Measurements from ENCODE around the gene SHROOM4.

Gene SHROOM4

DNA sequence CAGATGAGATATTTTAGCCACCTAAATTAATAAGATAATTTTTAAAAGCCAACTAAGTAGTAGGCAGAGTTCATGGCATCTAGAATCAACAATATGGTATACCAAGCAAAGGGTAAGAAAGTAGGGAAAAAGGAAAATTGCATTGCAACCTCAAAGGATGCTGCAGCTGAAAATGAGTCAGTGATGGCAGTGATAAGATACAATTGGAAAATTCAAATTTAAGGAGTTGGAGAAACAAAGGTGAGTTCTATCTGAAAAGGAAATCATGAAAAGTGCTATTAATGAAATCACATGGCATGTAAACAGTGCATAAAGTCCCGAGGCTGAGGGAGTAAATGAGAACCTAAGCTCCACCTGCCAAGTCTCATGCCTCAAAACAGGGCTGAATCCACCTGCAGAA, 33.9 kb downstream of the SHROOM4 start:
- no peak for DNase-seq (ENCODE audit: low read depth)

GRCh38 chrX:50779694-50780093, 34.3 kb downstream of the SHROOM4 start:
- DNase-seq (ENCODE audit: low read depth) = no peak

- DNase-seq (ENCODE audit: low read depth) = no peak
Observed at GRCh38 chrX:50778272-50778671, 35.7 kb downstream of the SHROOM4 start.

GRCh38 chrX:50776248-50776647, 37.7 kb downstream of the SHROOM4 start:
- DNase-seq (ENCODE audit: low read depth) = no peak

DNA sequence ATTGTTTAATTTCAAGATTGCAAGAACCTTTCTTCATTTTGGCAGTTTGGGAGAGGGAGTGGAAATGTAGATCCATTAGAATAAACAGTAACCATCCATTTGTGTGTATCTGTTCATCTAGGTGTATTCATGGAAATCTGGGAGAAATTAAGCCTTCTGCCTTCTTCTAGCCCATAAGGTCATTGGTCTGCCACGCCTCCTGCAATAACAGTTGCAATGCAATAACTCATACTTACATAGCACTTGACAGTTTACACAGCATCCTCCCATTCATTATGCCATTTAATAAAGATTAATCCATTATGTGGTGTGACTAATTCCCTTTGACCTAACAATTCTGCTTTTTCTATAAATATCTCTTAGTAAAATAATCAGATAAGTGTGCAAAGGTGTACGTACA, 42.6 kb downstream of the SHROOM4 start:
- no peak for DNase-seq (ENCODE audit: low read depth)

DNA sequence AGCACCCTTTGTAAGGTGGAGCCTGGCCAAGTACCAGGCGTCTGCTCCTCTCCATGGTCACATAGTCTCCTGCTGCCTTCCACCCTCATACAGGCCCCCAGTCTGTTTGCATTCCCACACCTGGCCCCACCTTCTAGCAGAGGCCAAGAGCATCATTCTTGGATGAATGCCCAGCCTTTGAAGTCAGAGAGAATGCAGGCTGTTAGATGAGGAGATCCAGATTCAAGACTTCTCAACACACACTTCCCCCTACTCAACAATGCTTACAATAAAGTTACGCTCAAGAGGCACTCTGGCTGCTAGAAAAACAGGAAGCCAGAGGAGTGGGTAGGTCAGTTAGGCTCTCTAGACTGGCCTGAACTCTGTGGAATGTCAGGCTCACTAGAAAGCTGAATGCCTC, 43.3 kb downstream of the SHROOM4 start:
- DNase-seq (ENCODE audit: low read depth) = no peak

GRCh38 chrX:50769389-50770063, 44.5 kb downstream of the SHROOM4 start:
- no peak for DNase-seq (ENCODE audit: low read depth)

DNA sequence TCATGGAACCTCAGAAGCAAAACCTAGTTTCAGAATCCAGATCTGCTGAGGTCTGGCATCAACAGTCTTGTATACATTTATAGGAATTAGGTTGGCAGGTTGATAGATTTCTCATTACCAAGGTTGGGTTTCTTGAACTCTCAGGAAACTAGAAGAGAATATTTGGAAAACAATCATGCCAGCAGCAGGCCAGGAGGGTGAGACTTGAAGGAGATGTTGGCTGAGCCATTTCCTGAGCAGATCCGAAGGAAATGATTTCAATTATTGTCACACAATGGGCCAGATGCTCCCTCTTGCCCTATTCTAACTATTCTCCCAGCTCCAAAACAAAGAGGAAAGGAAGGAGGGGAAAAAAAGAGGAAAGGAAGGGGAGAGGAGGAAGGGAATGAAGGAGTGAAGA, 45.2 kb downstream of the SHROOM4 start:
- no peak for DNase-seq (ENCODE audit: low read depth)

DNA sequence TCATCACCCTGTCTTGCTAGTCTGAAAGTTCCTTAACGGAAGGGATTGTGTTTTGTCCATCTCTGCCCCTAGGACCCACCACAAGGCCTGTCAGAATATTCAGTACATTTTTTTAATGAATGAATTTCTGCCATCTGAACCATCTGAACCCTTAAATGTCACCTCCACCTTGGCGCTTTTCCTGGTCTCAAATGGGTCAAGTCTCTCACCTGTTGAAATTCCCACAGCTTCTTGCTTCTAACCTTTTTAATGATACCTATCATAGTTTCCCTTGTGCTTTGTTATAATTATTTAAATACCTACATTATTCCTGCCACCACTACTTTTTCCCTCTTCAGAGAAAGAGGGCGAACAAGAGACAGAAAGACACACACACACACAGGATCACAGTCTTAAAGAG, 48.0 kb downstream of the SHROOM4 start:
- DNase-seq (ENCODE audit: low read depth) = no peak

DNA sequence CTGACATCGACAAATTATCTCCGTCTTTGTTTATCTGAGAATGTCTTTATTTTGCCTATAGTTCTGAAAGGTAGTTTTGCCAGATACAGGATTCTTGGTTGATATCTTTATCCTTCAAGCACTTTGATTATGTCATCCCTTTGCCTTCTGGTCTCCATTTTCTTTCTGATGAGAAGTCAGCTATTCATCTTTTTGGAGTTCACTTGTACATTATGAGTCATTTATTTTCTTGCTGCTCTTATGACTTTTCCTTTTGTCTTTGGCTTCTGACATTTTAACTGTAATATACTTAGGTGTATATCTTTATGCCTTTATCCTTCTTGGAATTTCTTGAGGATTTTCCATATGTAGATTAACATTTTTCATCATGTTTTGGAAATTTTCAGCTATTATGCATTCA, 51.4 kb downstream of the SHROOM4 start:
- no peak for DNase-seq (ENCODE audit: low read depth)

DNA sequence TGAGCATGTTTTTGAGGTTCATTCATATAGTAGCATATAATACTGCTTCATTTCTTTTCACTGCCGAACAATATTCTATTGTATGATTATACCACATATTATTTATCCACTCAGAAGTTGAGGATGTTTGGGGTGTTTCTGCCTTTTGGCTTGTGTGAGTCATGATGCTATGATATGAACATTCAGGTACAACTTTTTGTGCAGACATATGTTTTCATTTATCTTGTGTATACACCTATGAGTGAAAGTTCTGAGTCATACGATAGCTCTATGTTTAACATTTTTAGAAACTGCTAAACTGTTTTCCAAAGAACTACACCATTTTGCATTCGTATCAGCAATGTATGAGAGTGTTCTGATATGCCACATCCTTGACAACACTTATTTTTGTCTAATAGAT, 57.7 kb downstream of the SHROOM4 start:
- DNase-seq (ENCODE audit: low read depth) = no peak

GRCh38 chrX:50751091-50751490, 62.9 kb downstream of the SHROOM4 start:
- DNase-seq (ENCODE audit: low read depth) = no peak

DNA sequence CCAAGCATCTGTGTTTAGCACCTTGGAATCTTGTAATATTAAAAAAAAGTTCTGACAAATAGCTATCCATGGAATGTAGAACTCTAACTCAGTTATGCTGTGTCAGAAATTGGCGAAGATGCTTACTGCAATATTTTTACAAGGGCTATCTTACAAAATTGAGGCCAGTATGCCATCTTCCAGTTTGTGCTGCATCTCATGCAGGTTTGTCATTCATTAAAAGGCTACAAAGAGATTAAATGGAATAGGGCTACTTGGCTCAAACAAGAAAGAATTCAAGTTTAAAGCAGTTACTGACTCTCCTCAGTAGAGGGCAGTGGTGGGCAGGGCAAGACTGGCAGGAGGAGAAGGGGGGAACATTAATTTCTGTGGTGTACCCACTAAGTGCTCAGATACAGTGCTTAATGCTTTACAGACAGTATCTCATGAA, 66.5 kb downstream of the SHROOM4 start:
- peak; percentile 0 for DNase-seq (ENCODE audit: low read depth)

- DNase-seq (ENCODE audit: low read depth) = no peak
Observed at GRCh38 chrX:50736656-50737055, 77.3 kb downstream of the SHROOM4 start.

DNA sequence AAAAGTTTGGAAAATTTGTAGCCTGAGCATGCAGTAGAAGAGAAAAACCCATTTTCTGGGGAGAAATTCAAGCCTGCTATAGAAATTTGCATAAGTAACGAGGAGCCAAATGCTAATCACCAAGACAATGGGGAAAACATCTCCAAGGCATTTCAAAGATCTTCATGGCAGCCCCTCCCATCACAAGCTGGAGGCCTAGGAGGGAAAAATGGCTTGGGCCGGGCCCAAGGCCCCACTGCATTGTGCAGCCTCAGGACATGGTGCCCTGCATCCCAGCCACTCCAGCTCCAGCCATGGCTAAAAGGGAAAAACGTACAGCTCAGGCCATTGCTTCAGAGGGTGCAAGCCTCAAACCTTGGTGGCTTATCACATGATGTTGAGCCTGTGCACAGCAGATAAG, 87.7 kb downstream of the SHROOM4 start:
- DNase-seq (ENCODE audit: low read depth) = no peak

- no peak for DNase-seq (ENCODE audit: low read depth)
Observed at GRCh38 chrX:50725310-50725709, 88.7 kb downstream of the SHROOM4 start.

DNA sequence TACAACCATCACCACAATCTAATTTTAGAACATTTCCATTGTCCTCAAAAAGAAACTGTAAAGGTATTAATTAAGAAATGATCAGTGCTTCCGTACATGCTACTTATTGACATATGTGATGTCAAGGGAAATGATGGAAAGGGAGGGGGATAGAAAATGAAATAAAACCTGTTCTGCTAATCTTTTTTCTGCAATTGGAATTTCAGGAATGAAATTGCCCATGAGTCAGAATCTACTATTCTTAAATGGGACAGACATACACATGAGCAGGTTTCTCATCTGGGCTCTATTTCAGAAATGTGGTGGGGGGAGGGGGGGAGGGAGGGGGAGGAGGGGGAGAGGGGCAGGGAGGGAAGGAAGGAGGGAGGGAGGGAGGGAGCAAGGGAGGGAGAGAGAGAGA, 91.0 kb downstream of the SHROOM4 start:
- no peak for DNase-seq (ENCODE audit: low read depth)

DNA sequence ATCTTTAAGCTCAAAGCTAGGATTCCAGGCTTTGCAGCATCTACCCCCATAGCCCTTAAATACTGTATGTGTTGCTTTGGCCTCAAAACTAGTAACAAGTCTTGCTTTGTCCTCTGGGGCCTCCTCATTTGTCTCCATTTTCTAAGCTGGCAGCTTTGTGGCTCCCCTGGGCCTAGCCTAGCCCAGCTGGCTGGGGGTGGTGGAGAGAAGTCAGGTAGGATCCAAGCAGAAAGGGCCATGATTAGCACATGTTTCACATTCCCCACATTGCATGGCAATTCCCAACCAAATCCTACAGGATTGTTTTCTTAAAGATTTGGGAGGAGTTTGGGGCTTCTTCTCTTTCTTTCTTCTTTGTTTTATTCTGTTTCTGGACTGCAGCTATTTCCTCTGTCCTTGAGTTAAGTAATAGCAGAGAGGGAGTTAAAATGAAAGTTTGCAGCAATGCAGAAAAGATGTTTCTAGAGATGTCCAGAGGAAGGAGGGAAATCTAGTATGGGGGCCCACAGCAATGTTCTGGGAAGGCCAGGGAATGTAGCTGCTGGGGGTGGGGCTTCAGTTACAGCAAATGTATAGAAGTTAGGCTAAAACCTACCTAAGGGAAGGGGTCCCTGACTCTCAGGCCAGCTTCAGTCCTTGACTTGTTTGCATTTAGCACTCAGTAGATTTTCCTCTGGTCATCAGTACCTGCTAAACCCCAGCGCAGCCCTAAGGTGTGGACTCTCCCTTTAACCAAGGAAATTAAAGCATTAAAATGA, 92.1 kb downstream of the SHROOM4 start:
- no peak for DNase-seq (ENCODE audit: low read depth)

DNA sequence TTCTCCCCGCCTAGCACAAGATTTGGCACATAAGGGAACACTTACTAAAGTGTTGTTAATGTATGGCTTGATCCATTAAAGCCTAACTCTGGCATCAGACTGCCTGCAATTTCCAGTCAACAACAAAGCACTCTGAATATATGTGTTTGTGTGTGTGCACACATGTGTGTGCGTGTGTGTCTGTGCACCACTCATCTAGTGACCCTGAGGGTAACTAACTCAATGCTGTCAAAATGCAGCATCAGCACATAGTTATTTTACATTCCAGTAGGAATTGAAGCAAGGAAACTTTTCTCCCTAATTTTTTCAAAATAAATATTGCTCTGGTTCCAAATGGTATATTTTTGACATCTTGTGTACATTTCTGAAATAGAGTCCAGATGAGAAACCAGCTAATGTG, 94.4 kb downstream of the SHROOM4 start:
- DNase-seq (ENCODE audit: low read depth) = no peak

DNA sequence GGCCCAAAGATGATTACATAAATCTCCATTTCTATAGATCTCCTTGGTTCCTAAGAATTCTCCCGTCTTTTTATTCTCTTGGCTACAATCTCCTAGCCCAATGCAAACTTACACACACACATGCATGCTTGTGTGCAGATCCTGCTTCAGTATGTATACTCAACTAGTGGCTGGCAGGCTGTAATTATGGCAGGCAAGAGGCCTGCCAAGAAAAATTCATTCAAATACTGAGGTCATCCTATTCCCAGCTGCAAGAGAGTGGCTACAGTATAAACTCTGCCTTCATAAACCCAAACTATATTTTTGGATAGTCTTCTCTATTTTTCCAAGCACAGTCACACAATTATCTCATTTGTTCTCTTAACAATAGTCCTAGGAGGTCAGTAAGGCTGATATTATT, 95.2 kb downstream of the SHROOM4 start:
- no peak for DNase-seq (ENCODE audit: low read depth)

GRCh38 chrX:50716706-50717105, 97.3 kb downstream of the SHROOM4 start:
- no peak for DNase-seq (ENCODE audit: low read depth)

DNA sequence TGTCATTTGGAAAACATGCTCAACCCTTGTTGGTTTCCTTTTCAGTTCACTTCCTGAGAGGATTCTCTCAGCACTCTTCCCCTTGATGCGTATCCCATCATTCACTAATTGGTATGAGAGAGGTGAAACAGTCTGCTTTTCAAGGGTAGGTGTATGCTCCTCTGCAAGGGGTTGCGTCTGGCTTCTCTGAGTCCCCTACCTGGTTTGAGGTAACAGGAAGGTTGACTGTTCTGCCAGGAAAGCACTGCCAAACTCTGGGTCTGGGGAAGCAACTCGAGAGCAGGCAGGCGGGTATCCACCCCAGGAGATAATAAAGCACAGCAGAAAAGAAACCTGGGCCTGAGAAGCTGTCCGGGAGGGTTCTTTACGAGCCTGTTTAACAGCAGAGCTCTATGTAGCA, 101.2 kb downstream of the SHROOM4 start:
- no peak for DNase-seq (ENCODE audit: low read depth)

DNA sequence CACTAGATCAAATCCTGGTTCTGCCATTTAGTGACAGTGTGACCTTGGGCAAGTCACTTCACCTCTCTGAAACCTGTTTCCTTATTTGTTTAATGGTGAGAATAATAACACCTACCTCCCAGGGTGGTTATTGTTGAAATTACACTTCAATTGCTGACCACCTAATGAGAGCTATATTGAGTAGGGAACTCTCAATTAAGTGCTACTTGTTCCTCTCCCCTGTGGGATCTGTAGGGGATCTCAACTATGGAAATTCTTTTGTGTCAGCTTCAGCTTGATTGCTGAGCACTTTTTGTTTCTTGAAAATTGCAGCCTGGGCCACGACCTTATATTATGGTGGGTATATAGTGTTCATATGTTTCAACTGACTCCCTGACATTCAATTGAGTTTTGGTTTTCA, 102.1 kb downstream of the SHROOM4 start:
- DNase-seq (ENCODE audit: low read depth) = no peak

All from ELR (cell line).